AG04449 (cell line): ENCODE results near the gene TOLLIP.

Source experiments
- CTCF ChIA-PET: fragments of 350-600 bp; formaldehyde crosslinking; extraction: SDS; loops from one replicate; lab custom pipeline; 2021; ENCODE audit warnings: antibody characterized with exemption; lab: Yijun Ruan, JAX
- POLR2A ChIA-PET: fragments of 400-600, 350-600 bp; formaldehyde crosslinking; extraction: SDS; loops from one replicate; lab custom pipeline; 2020; ENCODE audit warnings: antibody characterized with exemption, inconsistent platforms; lab: Yijun Ruan, JAX
- DNase-seq: peaks from one replicate; pipeline ENCODE4 v3.0.0-alpha.2; 2010; ENCODE audit warnings: low read depth, low spot score
- H3K4me3 ChIP-seq: 2 replicates; pipeline ENCODE4 v1.5.1; 2011; ENCODE audit warnings: low read depth, mild to moderate bottlenecking, control low read depth, low read length
- TF ChIP-seq, protein P1 (sequence below): IDR thresholded peaks from one replicate; pipeline ENCODE4 v1.5.1; 2011; ENCODE audit warnings: mild to moderate bottlenecking, moderate library complexity, low read length, control low read depth, inconsistent platforms; ENCODE audit not compliant: insufficient read depth; ENCODE audit errors: missing control alignments

The TOLLIP gene

GRCh38 chr11:1317993-1318392 is 8.6 kb upstream of the TOLLIP start:
- ChIA-PET POLR2A (no interaction called here), CTCF (no interaction called here)
- no peak for DNase-seq
- TF ChIP-seq, protein P1, sequence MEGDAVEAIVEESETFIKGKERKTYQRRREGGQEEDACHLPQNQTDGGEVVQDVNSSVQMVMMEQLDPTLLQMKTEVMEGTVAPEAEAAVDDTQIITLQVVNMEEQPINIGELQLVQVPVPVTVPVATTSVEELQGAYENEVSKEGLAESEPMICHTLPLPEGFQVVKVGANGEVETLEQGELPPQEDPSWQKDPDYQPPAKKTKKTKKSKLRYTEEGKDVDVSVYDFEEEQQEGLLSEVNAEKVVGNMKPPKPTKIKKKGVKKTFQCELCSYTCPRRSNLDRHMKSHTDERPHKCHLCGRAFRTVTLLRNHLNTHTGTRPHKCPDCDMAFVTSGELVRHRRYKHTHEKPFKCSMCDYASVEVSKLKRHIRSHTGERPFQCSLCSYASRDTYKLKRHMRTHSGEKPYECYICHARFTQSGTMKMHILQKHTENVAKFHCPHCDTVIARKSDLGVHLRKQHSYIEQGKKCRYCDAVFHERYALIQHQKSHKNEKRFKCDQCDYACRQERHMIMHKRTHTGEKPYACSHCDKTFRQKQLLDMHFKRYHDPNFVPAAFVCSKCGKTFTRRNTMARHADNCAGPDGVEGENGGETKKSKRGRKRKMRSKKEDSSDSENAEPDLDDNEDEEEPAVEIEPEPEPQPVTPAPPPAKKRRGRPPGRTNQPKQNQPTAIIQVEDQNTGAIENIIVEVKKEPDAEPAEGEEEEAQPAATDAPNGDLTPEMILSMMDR: no peak
- H3K4me3 ChIP-seq: no peak overlapping the region

DNA sequence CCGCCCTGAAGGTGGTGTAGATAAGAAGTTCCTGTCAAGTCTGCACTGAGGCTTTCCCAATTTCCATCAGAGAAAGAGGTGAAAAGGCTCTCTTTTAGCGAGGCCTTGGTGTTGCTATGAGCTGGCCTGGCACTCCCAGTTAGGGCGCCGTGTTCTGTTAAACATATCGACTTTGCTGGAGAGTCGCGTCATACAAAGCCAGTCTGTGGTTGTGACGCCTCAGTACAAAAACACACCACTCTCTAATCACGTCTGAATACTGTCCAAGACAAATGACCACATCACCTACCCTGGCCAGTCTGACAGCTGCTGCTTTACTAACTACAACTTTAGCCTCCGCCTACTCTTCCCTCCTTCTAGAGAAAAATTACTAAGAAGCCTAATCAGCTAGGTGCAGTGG is 8.0 kb upstream of the TOLLIP start:
- no peak overlapping the region for H3K4me3 ChIP-seq
- ChIA-PET CTCF (no interaction called here), POLR2A (no interaction called here)
- DNase-seq: no peak
- TF ChIP-seq, protein P1: no peak

DNA sequence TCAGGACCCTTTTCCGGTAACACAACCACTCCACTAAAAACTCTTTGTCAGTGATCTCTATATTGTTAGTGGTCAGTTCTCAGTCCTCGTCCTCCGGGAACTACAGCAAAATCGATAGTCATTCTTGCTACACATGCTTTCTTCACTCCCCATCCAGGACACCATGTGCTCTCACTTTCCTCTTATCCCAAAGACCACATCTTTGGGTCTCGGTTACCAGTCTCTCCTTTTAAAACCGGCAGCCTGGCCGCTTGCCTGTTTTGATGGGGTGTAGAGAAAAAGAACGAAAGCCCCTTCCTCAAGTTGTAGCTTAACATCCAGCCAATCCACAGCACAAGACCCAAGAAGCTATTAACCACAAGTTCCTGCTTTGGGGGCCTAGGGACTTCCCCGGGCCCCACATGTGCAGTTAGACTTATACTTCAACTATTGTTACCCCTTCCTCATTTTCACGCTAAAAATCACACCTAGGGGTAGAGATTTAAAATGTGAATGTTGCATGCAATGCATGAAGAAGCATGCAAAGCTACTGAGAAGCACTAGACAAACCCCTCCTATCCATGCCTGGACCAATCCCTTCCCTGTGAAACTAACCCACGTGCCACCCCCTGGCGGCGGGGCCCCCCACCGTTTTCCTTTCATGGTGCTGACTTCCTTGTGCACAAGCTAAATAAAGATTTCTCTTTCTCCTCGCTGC is 1.5 kb upstream of the TOLLIP start:
- DNase-seq: no peak
- TF ChIP-seq, protein P1: no peak
- no peak overlapping the region for H3K4me3 ChIP-seq
- POLR2A ChIA-PET: no interaction called here
- CTCF ChIA-PET: interaction anchor here (1.7 kb wide), 1 partner anchor 205 kb away, joined by 4 read pairs; no protein-coding TSS in a partner anchor

DNA sequence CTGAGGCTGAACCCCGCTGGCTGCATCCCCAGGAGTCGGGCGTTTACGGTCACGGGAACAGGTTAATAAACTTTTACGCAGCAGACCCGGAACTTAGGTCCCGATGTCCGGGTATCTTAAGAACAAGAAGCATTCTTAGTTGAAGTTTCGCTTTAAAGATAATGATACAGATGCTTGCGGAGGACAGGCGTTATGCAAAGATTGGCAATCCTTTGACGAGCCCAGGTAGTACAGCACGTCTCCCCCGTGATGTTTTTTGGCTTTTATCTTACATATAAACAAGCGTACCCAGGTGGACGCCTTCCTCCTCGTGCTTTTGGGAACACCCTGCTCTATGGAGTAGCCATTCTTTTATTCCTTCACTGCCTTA is 871 bp upstream of the TOLLIP start:
- DNase-seq: no peak
- TF ChIP-seq, protein P1: no peak
- peak overlapping the region; percentile 76 for H3K4me3 ChIP-seq
- POLR2A ChIA-PET: interaction anchor here (0.7 kb wide), 1 partner anchor 263 kb away, joined by 3 read pairs; no protein-coding TSS in a partner anchor
- CTCF ChIA-PET: interaction anchor here (0.7 to 1.7 kb wide), 2 partner anchors 206 to 266 kb away, joined by 3 to 4 read pairs; no protein-coding TSS in a partner anchor

DNA sequence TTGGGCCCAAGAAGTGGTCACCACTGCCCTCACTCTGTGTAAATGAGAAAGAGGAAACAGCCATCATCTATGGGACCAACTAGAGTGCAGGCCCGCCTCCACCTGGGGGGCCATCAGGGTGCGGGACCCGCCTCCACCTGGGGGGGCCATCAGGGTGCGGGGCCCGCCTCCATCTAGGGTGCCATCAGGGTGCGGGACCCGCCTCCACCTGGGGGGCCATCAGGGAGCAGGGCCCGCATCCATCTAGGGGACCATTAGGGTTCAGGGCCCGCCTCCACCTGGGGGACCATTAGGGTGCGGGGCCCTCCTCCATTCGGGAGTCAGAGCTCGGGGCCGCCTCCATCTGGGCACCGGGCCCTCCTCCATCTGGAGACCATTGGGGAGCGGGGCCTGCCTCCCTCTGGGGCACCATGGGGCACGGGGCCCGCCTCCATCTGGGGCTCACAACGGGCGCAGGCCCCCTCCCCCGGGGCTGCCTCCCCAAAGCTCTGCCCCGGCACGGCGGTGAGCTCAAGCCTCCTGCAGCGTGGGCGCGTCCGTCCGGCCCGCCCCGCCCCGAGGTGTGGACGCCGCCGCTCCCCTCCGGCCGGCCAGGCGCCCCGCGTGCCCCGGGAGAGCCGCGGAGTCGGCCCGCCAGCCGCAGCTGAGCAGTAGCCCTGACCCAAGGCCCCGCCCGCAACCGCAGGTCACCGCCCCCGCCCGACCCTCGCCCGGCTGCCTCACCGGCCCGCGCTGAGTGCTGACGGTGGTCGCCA is 512 bp downstream of the TOLLIP start:
- TF ChIP-seq, protein P1: no peak
- ChIA-PET CTCF (interaction anchor here (1.0 to 1.2 kb wide), 3 partner anchors 15 to 105 kb away, joined by 3 read pairs; no protein-coding TSS in a partner anchor), POLR2A (interaction anchor here (1.0 to 1.4 kb wide), 3 partner anchors 27 to 266 kb away, joined by 3 read pairs; partner anchors contain the start of gene BRSK2)
- H3K4me3 ChIP-seq: peak overlapping the region; percentile 70
- DNase-seq: no peak

DNA sequence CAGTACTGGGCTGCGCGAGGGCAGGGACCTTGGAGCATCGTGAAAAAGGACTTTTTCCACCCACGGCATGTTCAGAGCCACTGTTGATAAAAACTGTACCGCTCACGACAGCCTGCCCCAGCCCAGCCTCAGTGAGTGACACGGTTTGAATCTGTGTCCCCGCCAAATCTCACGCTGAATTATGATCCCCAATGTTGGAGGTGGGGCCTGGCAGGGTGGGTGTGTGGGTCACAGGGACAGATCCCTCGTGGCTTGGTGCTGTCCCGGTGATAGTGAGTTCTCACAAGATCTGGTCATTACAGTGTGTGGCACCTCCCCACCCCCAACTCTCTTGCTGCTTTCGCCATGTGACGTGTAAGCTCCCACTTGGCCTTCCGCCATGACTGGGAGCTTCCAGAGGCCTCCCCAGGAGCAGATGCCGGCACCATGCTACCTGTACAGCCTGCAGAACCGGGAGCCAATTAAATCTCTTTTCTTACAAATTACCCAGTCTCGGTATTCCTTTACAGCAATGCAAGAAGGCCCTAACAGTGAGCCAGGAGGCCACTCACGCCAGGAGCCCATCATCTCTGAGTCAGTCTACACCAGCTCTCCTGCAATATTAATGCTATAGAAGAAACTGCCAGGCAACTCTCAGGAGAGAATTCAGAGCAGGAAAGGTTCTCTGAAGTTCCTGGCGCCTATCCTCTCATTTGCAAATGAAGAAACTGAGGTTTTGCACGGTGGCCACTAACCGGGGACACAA is 1.3 kb downstream of the TOLLIP start:
- H3K4me3 ChIP-seq: peak overlapping the region; percentile 70
- DNase-seq: no peak
- ChIA-PET POLR2A (no interaction called here), CTCF (interaction anchor here (1.0 to 1.2 kb wide), 2 partner anchors 14 to 104 kb away, joined by 3 read pairs; no protein-coding TSS in a partner anchor)
- TF ChIP-seq, protein P1: no peak
